HG02610 (cell line): ENCODE results near the gene KLHDC1.
"Not testable (repeated sequence)": the region's sequence is repeated elsewhere in the genome, so short reads cannot be mapped to it uniquely, and the experiment has no call there.

ENCODE experiments used
- ATAC-seq: cut with Tn5 transposase; IDR thresholded peaks from one replicate; pipeline ENCODE4 v1.9.1; 2021; ENCODE audit warnings: mild to moderate bottlenecking, moderate library complexity; ENCODE audit not compliant: unreplicated experiment

The KLHDC1 gene

DNA sequence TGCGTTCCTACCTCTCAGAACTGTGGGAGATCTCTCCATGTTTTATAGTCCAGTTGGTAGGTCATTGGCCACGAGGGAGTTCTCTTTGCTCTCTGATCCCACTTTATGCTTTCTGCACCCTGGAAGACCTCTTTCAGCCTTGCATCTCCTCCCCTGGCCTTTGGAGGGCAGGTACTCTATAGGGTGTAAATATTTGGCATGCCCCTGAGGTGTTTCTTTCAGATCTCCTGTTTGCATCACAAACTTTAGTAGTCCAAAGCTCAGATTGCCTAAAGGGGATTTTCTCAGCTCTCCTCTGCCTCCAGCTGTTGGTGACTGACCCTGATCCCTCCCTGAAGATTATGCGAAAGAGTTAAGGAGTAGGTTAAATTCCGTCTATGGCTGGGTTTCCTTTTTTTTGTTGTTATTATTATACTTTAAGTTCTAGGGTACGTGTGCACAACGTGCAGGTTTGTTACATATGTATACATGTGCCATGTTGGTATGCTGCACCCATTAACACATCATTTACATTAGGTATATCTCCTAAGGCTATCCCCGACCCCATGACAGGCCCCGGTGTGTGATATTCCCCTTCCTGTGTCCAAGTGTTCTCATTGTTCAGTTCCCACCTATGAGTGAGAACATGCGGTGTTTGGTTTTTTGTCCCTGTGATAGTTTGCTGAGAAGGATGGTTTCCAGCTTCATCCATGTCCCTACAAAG lies 29.0 kb downstream of the KLHDC1 start:
- ATAC-seq: not testable (repeated sequence)

DNA sequence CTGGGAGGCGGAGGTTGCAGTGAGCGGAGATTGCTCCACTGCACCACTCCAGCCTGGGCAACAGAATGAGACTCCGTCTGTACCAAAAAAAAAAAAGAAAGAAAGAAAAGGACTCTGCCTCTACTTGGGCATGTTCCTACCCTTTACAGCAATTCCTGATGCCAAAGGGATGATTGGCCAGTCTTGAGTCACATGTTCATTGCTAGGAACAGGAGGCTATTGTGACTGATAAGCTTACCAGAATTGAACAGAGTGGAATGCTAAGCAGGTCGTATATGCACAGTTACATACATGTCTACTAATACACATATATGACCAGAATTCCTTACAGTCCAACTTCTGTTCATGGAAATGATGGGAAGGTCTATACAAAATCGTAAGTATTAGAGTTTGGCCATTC lies 34.3 kb downstream of the KLHDC1 start:
- ATAC-seq: no peak

DNA sequence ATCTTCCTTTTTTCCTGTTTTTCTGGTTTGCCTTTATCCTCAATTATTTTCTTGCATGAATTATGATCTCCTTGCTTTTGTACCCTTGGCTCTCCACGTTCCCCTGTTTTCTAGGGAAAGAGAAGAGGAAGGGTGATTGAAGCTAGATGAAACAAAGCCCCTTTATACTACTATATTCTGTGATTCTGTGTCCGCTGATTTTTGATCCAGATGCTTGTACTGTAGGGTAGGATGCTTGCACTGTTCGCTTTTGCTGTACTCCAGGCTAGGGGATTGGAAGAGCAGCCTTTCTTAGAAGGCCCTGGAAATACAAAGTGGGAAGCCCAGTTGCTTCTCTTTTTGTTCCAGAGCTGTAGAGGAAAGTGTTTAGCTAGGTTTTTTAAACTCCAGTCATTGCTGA lies 40.0 kb downstream of the KLHDC1 start:
- no peak for ATAC-seq

DNA sequence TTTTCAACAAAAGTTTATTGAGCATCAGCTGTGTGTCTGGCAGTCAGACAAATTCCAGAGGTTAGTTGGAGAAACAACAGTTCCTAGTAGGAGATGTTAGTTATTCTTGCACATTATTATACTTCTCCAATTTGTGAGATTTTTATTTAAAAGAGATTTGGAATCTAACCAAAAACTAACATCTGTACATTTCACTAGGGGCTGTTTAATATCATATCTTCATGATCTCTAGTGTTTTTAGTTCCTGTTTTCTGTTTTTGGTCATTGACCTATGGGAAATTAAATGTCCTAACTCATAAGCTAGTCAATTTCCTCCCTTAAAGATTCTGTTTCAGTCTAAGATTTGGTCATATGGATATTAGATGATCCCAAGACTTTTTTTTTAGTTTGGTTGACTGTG lies 40.9 kb downstream of the KLHDC1 start:
- ATAC-seq: no peak

DNA sequence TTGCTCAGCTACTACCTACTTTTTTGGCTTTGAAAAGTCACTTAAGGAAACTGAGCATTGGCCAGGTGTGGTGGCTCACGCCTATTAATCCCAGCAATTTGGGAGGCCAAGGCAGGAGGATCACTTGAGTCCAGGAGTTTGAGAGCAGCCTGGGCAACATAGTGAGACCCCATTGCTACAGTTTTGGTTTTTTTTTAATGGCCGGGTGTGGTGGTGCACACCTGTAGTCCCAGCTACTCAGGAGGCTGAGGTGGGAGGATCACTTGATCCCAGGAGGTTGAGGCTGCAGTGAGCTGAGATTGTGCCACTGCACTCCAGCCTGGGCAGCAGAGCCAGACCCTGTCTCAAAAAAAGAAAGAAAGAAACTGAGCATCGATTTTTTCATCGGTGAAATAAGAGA lies 42.7 kb downstream of the KLHDC1 start:
- ATAC-seq: not testable (repeated sequence)

DNA sequence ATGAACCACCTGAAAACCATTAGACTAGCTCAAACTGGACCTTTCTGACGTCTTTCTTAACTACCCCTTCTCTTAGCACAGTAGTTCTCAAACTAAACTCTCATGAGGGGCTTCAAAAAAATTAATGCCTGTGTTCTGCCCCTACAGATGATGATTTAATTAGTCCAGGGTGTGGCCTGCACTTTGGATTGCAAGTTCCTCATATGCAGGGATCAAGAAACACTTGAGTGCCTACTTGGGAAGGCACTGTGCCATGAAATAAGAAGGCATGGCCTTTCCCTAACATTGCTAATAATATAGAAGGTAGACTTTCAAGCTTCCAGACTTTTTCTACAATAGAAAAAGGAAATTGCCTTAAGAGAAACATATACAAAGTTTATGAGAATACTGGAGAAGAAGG lies 52.3 kb downstream of the KLHDC1 start:
- no peak for ATAC-seq

DNA sequence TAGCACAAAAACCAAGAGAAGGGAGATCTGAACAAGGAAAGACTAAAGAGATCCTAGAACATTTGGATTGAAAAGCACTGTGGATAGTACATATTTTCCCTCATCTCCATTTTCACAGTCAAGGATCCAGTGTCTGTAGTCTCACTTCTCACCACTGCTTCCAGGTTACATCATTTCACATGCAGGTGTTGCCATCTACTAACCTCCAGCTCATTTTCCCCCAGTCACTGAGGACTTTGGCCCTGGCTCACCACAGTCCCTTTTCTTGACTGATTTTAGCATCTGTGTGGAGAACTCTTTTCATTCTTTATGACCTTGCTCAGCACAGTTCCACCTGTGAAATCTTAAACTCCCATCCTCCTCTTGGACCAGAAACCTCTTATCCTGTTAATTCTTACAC lies 53.6 kb downstream of the KLHDC1 start:
- ATAC-seq: not testable (repeated sequence)

DNA sequence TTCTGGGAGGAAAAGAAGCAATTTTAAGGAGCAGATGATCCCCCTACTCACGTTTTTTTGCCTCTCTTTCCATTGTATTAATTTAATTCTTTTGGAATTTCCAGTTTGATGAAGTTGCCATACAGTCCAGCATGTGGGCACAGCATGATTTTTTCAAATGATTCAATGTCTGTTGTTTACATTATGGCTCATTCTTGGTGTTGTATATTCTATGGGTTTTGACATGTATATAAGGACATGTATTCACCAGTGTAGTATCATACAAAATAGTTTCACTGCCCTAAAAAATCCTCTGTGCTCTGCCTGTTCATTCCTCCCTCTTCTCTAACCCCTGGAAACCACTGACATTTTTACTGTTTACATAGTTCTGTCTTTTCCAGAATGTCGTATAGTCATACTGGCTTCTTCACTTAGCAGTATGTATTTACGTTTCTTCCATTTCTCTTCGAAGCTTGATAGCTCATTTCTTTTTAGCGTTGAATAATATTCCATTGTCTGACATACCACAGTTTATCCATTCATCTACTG lies 61.7 kb downstream of the KLHDC1 start:
- ATAC-seq: no peak

DNA sequence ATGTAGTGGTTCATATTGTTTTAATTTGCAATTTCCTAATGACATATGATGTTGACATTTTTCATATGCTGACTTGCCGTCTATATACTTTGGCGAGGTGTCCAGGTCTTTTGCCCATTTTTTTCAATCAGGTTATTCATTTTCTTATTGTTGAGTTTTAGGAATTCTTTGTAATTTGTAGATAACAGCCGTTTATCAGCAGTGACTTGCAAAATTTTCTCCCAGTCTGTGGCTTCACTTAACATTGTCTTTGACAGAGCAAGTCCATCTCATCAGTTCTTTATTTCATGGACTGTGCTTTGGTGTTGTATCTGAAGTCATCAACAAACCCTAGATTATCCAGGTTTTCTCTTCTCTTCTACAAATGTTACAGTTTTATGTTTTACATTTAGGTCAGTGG lies 62.5 kb downstream of the KLHDC1 start:
- ATAC-seq: no peak

DNA sequence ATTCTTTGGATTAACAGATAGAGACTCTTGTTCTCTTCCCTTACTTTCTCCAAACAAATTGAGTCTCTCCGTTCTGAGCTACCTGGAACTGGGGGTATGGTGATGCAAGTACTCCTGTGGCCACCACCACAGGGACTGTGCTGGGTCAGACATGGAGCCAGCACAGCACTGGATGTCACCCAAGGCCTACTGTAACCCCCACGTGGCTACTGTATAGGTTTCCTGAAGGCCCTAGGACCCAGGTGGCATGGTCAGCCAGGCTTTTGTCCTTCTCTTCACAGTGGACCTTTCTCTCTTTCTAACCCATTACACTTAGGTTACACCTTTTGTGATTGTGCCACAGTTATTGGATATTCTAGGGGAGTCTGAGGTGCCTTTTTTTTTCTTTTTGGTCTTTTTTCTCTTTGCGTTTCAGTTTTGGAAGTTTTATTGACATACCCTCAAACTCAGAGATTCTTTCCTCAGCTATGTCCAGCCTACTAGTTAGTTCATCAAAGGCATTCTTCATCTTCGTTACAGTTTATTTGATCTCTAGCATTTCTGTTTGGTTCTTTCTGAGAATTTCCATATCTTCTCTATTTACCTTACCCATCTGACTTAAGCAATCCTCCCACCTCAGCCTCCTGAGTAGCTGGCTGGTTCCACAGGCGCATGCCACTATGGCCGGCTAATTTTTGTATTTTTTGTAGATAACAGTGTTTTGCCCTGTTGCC lies 69.1 kb downstream of the KLHDC1 start:
- ATAC-seq: no peak

DNA sequence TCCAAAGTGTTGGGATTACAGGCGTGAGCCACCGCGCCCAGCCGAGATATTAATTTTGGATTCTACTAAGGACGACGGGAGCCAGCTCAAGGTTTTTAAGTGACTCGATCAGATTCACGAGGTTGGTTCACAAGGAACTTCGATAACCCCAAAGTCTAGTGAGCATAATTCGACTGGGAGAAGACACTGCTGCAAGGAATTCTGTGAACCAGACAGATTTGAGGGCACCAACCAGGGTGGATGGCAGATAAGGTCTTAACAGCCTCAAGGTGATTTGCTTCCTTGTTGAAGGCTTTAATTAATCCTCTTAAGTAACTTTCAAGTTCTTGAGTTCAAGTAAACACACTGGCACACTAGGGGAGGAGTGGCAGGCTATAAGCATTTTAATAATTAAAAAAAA lies 73.9 kb downstream of the KLHDC1 start:
- ATAC-seq: no peak

DNA sequence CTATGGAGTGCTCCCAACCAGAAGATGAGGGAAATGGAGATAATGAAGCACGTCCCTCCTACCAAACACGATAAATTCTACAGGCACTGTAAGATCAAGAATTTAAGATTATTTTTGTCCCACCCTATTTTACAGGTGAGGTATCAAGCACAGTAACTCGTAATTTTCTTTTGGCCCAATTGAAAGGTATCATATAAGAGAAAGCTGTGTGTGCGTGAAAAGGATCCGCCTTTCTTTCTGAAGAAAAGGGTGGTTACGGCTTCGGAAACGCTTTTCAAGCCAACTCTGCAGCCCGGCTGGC lies 74.3 kb downstream of the KLHDC1 start:
- ATAC-seq: no peak

DNA sequence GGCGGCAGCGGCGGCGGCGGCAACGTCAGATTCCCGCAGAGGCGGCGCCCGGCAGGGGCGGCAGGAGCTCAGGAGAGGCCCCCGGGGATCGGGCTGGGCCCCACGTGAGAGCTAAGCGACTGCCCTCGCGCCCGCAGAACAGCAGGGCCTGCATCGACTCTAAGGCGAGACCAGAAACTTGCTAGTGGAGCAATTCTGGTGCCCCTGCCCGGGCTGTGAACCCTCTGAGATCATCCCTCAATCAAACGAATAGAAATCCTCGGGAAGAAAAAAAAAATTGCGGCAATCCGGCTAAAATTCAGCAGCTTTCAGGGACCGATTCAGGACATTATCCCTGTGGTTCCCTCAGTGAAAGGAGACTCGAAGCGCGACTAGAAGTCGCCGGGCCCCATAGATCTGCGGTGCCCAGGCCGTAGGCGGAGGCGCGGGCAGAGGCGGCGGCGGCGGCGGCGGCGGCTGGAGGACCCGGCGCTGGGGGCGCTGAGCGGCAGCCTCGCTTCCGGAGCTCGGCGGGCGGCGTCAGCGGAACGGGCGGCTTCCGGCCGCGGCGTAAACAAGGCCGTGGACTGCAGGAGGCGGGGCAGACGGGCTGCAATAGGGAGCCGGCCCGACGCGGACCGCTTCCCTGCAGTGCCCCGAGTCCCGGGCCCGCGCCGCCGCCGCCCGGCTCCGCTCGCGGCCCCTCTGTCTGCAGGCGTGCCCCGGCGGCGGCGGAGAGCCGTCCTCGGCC lies 74.8 kb downstream of the KLHDC1 start, which contains the start of gene KLHDC2:
TSS of gene KLHDC2 (plus strand) at position 583 of the 730 bp plus-strand sequence. CDS start 316 bp downstream, outside the sequence.
- peak; percentile 92 for ATAC-seq

DNA sequence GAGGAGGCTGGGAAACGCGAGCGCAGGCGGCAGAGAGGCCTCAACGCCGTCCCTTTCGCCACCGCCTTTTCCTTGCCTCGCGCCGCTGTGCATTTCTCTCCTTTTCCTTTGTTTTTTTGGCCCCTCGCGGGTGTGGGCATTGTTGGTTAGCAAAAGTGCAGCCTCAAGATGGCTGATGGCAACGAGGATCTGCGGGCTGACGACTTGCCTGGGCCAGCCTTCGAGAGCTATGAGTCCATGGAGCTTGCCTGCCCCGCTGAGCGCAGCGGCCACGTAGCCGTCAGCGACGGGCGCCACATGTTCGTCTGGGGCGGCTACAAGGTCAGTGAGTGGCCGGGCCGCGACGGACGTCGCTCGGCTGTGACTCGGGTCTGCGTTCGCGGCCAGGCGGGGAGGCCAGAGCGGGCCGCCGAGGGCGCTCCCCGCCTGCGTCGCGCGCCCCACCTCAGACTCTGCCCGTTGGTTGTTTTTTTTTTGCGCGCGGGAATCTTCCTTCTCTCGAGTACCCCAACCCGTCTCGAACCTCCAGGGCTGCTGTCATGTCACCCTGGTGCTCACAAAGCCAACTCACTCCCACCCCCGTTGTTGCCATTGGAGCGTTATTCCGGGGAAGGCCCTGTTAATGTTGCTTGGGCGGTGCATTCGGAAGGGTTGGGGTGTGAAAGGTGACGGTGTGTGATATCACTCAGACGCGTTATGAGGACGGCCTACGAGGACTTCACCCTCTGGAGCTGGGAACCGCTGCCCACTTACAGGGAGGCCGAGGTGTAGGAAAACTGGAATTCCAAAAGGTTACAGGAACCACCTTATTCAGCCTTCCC lies 75.6 kb downstream of the KLHDC1 start:
- peak; percentile 32 for ATAC-seq

DNA sequence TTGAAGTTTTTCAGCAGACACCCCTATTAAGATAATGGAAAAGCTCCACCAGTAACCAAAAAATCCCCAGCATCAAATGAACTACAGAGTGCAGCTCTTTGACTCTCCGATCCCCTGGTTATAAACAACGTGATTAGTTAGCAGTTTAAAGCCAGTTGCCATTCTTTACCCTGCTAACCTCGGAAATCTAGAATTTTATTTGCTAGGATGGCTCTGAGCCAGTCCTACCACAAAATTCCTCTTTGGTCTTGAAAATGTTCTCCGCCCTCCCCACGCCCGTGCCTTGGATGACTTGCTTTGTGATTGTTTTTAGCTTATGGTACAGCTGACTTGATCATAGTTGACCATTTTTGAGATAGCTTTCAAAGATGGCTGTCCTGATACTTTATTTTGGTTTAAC lies 76.3 kb downstream of the KLHDC1 start:
- ATAC-seq: no peak

DNA sequence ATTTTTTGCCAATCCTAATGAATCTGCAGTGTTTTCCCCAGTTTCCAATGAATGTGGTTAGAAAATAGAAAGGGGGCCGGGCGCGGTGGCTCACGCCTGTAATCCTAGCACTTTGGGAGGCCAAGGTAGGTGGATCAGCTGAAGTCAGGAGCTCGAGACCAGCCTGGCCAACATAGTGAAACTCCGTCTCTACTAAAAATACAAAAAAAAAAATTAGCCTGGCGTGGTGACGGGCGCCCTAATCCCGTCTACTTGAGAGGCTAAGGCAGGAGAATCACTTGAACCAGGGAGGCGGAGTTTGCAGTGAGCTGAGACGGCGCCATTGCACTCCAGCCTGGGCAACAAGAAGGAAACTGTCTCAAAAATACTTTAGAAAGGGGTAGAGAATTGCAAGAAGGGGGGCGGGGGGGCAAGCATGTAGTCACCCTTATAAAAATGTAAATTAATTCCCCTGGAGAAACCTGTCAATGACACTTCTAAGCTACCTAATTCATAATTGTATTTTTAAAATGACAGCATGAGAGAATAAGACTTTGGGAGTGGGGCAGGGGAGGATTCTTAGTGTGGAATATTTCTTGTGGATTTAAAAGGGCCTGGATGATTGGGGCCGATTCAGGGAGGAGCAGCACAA lies 76.8 kb downstream of the KLHDC1 start:
- no peak for ATAC-seq

DNA sequence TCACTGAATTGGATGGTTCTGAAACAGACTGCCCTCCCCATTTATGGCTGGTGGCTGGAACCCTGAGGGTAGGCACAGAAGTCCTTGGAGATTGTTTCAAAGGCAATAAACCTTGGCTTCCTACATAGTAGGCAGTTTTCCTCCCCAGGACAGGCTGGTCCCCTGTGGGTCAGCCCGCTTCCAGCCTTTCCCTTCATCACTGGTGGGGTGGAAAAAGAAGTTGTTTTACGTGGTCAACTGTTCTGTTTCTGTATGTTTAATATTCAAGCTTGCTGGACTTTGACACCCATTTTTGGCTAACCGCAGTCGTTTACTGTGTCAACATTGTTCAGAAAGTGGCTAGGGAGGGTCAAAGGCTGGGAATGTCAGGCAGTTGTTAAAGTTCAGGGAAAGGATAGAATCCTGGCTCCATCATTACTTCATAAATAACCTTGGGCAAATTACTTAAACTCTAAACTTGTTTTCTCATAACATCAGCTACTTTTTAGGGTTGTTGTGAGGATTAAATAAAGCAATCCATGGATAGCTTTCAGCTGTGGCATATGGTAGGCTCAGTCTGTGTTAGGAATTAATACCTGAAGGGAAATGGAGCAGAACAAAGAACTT lies 77.4 kb downstream of the KLHDC1 start:
- no peak for ATAC-seq

DNA sequence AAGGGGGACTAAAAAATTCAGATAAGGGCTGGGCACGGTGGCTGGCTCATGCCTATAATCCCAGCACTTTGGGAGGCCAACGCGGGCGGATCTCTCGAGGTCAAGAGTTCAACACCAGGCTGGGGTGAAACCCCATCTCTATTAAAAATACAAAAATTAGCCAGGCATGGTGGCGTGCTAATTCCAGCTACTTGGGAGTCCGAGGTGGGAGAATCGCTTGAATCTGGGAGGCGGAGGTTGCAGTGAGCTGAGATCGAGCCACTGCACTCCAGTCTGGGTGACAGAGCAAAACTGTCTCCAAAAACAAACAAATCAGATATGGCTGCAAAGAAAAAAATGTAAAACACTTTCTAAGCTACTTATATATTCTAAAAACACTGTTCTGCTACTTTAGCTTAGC lies 78.8 kb downstream of the KLHDC1 start:
- ATAC-seq: not testable (repeated sequence)

DNA sequence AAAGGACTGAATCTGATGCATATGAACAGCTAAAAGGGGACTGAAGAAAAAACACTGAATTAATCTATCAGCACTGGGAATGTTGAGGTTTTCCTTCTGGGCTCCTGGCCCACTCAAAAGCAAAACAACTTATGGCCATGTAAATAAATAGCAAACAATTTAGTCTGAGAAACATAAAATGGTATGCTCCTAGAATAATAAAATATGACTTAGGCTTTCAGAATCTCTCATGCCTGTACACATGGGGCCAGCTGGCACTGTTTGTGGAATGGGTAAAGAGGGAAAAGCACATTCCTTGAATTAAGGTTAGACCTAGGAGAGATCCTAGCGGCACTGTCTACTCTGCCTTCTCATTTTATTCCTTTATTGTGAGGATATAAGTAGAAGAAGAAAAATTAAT lies 81.2 kb downstream of the KLHDC1 start:
- ATAC-seq: no peak

DNA sequence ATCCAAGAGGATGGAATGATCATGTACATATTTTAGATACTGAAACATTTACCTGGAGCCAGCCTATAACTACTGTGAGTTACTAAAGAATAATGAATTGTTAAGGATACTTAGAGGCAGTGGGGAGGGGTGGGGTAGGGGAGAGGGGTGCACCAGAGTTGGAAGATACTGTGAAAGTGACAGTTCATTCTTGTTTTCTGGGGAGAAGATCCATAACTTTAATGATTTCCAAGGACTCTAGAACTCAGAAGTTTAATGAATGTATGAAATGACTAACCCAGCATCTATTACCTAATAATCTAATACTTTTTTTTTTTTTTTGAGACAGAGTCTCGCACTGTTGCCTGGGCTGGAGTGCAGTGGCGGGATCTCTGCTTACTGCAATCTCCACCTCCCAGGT lies 85.5 kb downstream of the KLHDC1 start:
- no peak for ATAC-seq
